ENCODE data around the gene CDH22. TPM values are rescaled to one million over a fixed set of nuclear protein-coding genes. Genes with fewer than 3 reads are reported as not detected.

The CDH22 gene
- total and polyA plus RNA-seq, 11 donors: 0.03 to 0.90 (median 0.48) TPM

DNA sequence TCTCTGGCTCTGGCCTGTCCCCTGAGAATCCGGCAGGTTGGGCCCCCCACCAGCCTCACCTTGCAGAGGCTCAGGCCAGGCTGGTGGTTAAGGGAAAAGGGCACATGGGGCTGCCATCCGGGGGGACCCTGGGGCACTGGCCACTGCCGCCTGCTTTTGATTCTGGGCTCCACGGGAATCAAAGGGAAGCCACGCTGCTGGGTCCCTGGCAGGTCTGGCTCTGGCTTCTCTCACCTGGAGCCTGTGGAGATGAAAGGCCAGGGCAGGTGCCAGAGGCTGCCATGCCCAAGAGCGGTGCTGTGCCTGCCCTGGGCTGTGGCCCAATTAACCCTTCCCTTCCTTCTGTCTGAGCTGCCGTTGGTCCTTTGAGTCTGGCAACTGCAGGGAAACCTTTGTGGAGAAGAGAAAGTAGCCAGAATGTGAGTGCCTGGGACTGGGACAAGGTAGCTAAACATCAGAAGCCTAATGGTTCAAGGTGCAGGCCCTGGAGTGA is 9.4 kb upstream of the CDH22 start:
- 37 to 48% (median 43%) methylated on average over 4 to 7 of the region's 7 CpGs for WGBS, 4 donors
- no peak for ATAC-seq

DNA sequence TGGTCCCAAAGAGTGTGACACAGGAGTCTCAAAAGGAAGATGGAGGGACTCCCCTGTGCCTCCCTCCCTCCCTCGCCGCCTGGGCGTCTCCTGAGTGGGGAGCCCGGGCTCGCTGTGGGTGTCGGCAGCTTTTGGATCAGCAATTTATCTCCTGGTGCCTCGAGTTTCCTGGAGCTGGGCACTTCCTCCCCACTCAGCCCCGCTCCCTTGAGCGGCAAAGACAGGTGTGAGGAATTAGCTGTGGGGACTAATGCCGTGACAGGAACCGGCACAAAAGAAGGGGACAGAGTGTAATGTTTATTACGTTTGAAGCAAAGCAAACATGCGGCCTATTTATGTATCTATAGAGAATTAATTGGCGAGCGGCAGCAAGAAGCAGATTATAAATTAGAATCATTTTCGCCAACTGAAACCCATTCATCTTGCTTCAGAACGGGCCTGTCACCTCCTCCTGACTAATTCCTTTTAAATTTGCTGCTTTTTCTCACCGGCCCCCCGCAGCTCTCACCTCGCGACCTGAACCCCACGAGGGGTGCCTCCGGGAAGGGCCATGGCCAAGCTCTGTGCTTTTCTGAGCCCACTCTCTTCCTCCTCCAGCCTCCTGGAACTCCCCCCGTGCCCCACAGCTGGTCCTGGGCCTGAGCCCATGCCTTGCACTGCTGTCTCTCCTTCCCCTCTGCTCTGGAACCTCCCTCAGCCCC is 8.8 kb upstream of the CDH22 start:
- peaks cover 23 to 95% (median 51%) of the 10 kb centered on the region in 9 donors for H3K27me3 ChIP-seq
- DNase-seq (no peak), ATAC-seq (no peak)

More for the DNA sequence above, 9.4 kb upstream of the CDH22 start:
- intact Hi-C loops (cut with DNase I): loop anchor here in 1 of 10 donors (10.0 kb wide), 1 partner anchor 183 kb away; no protein-coding TSS in a partner anchor
- Histone ChIP-seq H3K9me3 (no peaks in the 10 kb centered on the region), H3K4me1 (peaks cover 0 to 2% (median 0%) of the 10 kb centered on the region in 12 donors), H3K4me3 (no peak overlapping the region), H3K36me3 (no peaks in the 10 kb centered on the region), H3K27me3 (peaks cover 20 to 93% (median 45%) of the 10 kb centered on the region in 9 donors), H3K27ac (no peak overlapping the region)
- no peak for TF ChIP-seq POLR2A (IDR thresholded peaks at IDR 0.05)
- TF ChIP-seq, protein P1, sequence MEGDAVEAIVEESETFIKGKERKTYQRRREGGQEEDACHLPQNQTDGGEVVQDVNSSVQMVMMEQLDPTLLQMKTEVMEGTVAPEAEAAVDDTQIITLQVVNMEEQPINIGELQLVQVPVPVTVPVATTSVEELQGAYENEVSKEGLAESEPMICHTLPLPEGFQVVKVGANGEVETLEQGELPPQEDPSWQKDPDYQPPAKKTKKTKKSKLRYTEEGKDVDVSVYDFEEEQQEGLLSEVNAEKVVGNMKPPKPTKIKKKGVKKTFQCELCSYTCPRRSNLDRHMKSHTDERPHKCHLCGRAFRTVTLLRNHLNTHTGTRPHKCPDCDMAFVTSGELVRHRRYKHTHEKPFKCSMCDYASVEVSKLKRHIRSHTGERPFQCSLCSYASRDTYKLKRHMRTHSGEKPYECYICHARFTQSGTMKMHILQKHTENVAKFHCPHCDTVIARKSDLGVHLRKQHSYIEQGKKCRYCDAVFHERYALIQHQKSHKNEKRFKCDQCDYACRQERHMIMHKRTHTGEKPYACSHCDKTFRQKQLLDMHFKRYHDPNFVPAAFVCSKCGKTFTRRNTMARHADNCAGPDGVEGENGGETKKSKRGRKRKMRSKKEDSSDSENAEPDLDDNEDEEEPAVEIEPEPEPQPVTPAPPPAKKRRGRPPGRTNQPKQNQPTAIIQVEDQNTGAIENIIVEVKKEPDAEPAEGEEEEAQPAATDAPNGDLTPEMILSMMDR (IDR thresholded peaks at IDR 0.05): no peak
- no peak for DNase-seq

DNA sequence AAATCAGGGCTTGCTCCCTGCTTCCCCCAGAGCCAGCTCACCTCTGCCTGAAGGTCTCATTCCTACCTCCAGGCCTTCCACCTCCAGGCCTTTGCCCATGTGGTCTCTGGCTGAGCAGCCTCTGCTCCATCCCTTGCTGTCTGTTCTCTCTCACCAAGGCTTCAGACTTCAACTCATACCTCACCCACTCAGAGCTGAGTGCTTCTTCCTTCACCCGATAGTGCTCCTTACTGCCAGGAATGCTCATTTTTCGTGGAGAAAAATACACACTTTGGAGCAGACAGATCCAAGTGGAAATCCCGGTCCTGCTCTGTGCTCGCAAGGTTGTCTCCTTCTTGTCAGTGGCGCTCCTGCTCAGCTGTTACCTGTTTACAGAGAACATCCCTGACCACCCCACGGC is 7.0 kb upstream of the CDH22 start:
- peaks cover 23 to 96% (median 61%) of the 10 kb centered on the region in 9 donors for H3K27me3 ChIP-seq
- no peak for ATAC-seq

More for the DNA sequence above, 8.8 kb upstream of the CDH22 start:
- WGBS, 4 donors: 39 to 47% (median 44%) methylated on average over 24 of the region's 24 CpGs
- H3K9me3 ChIP-seq: no peaks in the 10 kb centered on the region
- peaks cover 0 to 8% (median 0%) of the 10 kb centered on the region in 12 donors for H3K4me1 ChIP-seq
- H3K27ac ChIP-seq: no peak overlapping the region
- H3K4me3 ChIP-seq: no peak overlapping the region
- no peaks in the 10 kb centered on the region for H3K36me3 ChIP-seq
- intact Hi-C loops (cut with DNase I): loop anchor here in 1 of 10 donors (10.0 kb wide), 1 partner anchor 182 kb away; no protein-coding TSS in a partner anchor
- no peak for TF ChIP-seq POLR2A (IDR thresholded peaks at IDR 0.05)
- TF ChIP-seq, protein P1 (IDR thresholded peaks at IDR 0.05): no peak

More for the DNA sequence above, 7.0 kb upstream of the CDH22 start:
- Histone ChIP-seq H3K4me1 (peaks cover 0 to 10% (median 0%) of the 10 kb centered on the region in 12 donors), H3K4me3 (no peak overlapping the region), H3K27ac (no peak overlapping the region), H3K9me3 (no peaks in the 10 kb centered on the region), H3K36me3 (no peaks in the 10 kb centered on the region)
- no peak for DNase-seq
- intact Hi-C loops (cut with DNase I): loop anchor here in 1 of 10 donors (10.0 kb wide), 1 partner anchor 181 kb away; no protein-coding TSS in a partner anchor
- TF ChIP-seq POLR2A (IDR thresholded peaks at IDR 0.05): no peak
- TF ChIP-seq, protein P1 (IDR thresholded peaks at IDR 0.05): no peak
- 65 to 70% (median 66%) methylated on average over 6 of the region's 6 CpGs for WGBS, 4 donors
